SK-N-SH (cell line): ENCODE data around the gene TMED8. TPM values are rescaled to one million over a fixed set of nuclear protein-coding genes. Genes with fewer than 3 reads are reported as not detected.

Source experiments
- CTCF ChIA-PET: fragments of 300-600, 350-600 bp; formaldehyde crosslinking; extraction: SDS; loops from one replicate; lab custom pipeline; 2021; lab: Yijun Ruan, JAX
- POLR2A ChIA-PET: fragments of 350-600 bp; sonication (Branson Sonifier 250); formaldehyde crosslinking; extraction: SDS; loops from one replicate; lab custom pipeline; 2020; ENCODE audit warnings: antibody characterized with exemption, inconsistent platforms; lab: Yijun Ruan, JAX
- DNase-seq: peaks from one replicate; pipeline ENCODE4 v3.0.0; 2012
- H2AFZ ChIP-seq: fragments of 200-600 bp; sonication (generic); 2 replicates; pipeline ENCODE4 v1.8.1; 2016; ENCODE audit warnings: antibody characterized with exemption, mild to moderate bottlenecking, low read depth
- H3F3A ChIP-seq: fragments of 200-600 bp; sonication (generic); replicated peaks from 2 replicates; pipeline ENCODE3; 2016; ENCODE audit warnings: antibody characterized with exemption, mild to moderate bottlenecking; ENCODE audit not compliant: insufficient read depth
- H3K27ac ChIP-seq, 2 experiments: fragments of 200-500 bp in 1 of 2; fragments of 200-600 bp in 1 of 2; sonication (Bioruptor generic) in 1 of 2; sonication (generic), shearing (Covaris generic) in 1 of 2; 2 replicates each; pipeline versions ENCODE4 v1.5.1 to v1.6.1; 2014 to 2016; ENCODE audit warnings: low read depth in 2 of 2, inconsistent platforms in 1 of 2, low read length in 1 of 2, mild to moderate bottlenecking in 1 of 2, mixed read lengths in 1 of 2
- H3K27me3 ChIP-seq: fragments of 200-600 bp; sonication (generic), shearing (Covaris generic); 2 replicates; pipeline ENCODE4 v1.6.1; 2016; ENCODE audit warnings: mixed run types; ENCODE audit not compliant: insufficient read depth
- H3K36me3 ChIP-seq, 2 experiments: fragments of 200-500 bp in 1 of 2; fragments of 200-600 bp in 1 of 2; sonication (Bioruptor generic) in 1 of 2; sonication (generic) in 1 of 2; replicated peaks in 1 of 2; 2 replicates each; pipeline versions ENCODE3 to v1.5.1; 2014 to 2016; ENCODE audit warnings: low read length in 1 of 2, mild to moderate bottlenecking in 1 of 2; ENCODE audit not compliant: insufficient read depth in 2 of 2, control insufficient read depth in 1 of 2
- H3K4me1 ChIP-seq, 2 experiments: fragments of 200-500 bp in 1 of 2; fragments of 200-600 bp in 1 of 2; sonication (Bioruptor generic) in 1 of 2; sonication (generic), shearing (Covaris generic) in 1 of 2; 2 replicates each; pipeline versions ENCODE4 v1.5.1 to v1.6.1; 2014 to 2016; ENCODE audit warnings: low read depth in 1 of 2, low read length in 1 of 2, mixed run types in 1 of 2; ENCODE audit not compliant: insufficient read depth in 2 of 2, control insufficient read depth in 1 of 2
- H3K4me2 ChIP-seq: fragments of 200-600 bp; sonication (generic), shearing (Covaris generic); 2 replicates; pipeline ENCODE4 v1.6.1; 2017; ENCODE audit warnings: mixed run types
- H3K4me3 ChIP-seq, 2 experiments: fragments of 200-500 bp in 1 of 2; fragments of 200-600 bp in 1 of 2; sonication (Bioruptor generic) in 1 of 2; sonication (generic), shearing (Covaris generic) in 1 of 2; 2 replicates each; pipeline versions ENCODE4 v1.5.1 to v1.8.1; 2014 to 2016; ENCODE audit warnings: low read depth in 2 of 2, inconsistent platforms in 1 of 2, low read length in 1 of 2, mild to moderate bottlenecking in 1 of 2, mixed read lengths in 1 of 2, moderate library complexity in 1 of 2
- H3K79me2 ChIP-seq: fragments of 200-600 bp; sonication (generic); 2 replicates; pipeline ENCODE4 v1.8.1; 2017; ENCODE audit warnings: mild to moderate bottlenecking; ENCODE audit not compliant: insufficient read depth
- H3K9ac ChIP-seq: fragments of 200-600 bp; sonication (generic); 2 replicates; pipeline ENCODE4 v1.6.1; 2017; ENCODE audit warnings: mixed run types
- H3K9me2 ChIP-seq: fragments of 200-600 bp; sonication (generic); 2 replicates; pipeline ENCODE4 v1.6.1; 2017; ENCODE audit warnings: mixed run types
- H3K9me3 ChIP-seq: fragments of 200-600 bp; sonication (generic); 2 replicates; pipeline ENCODE4 v1.6.1; 2017; ENCODE audit warnings: mixed run types, mild to moderate bottlenecking, moderate library complexity
- H4K20me1 ChIP-seq: fragments of 200-600 bp; sonication (generic); 2 replicates; pipeline ENCODE4 v1.6.1; 2017; ENCODE audit warnings: mild to moderate bottlenecking, mixed run types; ENCODE audit not compliant: insufficient read depth
- ELF1 ChIP-seq: IDR thresholded peaks from 2 replicates; pipeline ENCODE4 v1.4.0; 2012
- EP300 ChIP-seq, 2 experiments: IDR thresholded peaks; 2 replicates each; pipeline versions ENCODE4 v1.4.0 to v1.6.1; 2012; ENCODE audit warnings: borderline replicate concordance in 1 of 2, low read depth in 1 of 2, low read length in 1 of 2
- EZH2phosphoT487 ChIP-seq: fragments of 200-600 bp; sonication (generic); IDR thresholded peaks from 2 replicates; pipeline ENCODE4 v1.6.1; 2017; ENCODE audit warnings: low read depth, mixed run types, mild to moderate bottlenecking, antibody characterized with exemption, moderate library complexity, borderline replicate concordance
- IRF3 ChIP-seq: fragments of 150-350 bp; IDR thresholded peaks from 2 replicates; pipeline ENCODE4 v1.6.1; 2016; ENCODE audit warnings: mild to moderate bottlenecking, low read depth, low read length
- MAX ChIP-seq: IDR thresholded peaks from 2 replicates; pipeline ENCODE4 v1.4.0; 2012; ENCODE audit warnings: low read depth
- MEF2A ChIP-seq: IDR thresholded peaks from 2 replicates; pipeline ENCODE4 v1.4.0; 2012; ENCODE audit warnings: low read depth, borderline replicate concordance
- NFIC ChIP-seq: IDR thresholded peaks from 2 replicates; pipeline ENCODE4 v1.4.0; 2012; ENCODE audit warnings: borderline replicate concordance
- NRF1 ChIP-seq: IDR thresholded peaks from 2 replicates; pipeline ENCODE4 v1.6.1; 2012; ENCODE audit warnings: low read depth, mild to moderate bottlenecking, low read length
- PBX3 ChIP-seq: IDR thresholded peaks from 2 replicates; pipeline ENCODE4; 2012
- RFX5 ChIP-seq: IDR thresholded peaks from 2 replicates; pipeline ENCODE4 v1.6.1; 2012; ENCODE audit warnings: mild to moderate bottlenecking, improper control_type of control experiment, low read length
- SIN3A ChIP-seq: IDR thresholded peaks from 2 replicates; pipeline ENCODE4 v1.6.1; 2012; ENCODE audit warnings: low read depth, mild to moderate bottlenecking, low read length, moderate library complexity, borderline replicate concordance
- TCF12 ChIP-seq: IDR thresholded peaks from 2 replicates; pipeline ENCODE4 v1.4.0; 2012
- USF1 ChIP-seq: IDR thresholded peaks from 2 replicates; pipeline ENCODE4 v1.4.0; 2012; ENCODE audit warnings: low read depth, borderline replicate concordance
- USF2 ChIP-seq: fragments of 150-350 bp; IDR thresholded peaks from 2 replicates; pipeline ENCODE4 v1.6.1; 2017; ENCODE audit warnings: antibody characterized with exemption, low read length, low read depth, borderline replicate concordance
- WGBS: methylation state at CpG from one replicate; pipeline ENCODE4 v1.1.6; 2017; ENCODE audit warnings: low lambda C conversion rate; 5-methylcytosine and 5-hydroxymethylcytosine counted together
- polyA plus RNA-seq, 3 experiments: library from polyadenylated mRNA; depleted of rRNA; stranded (reverse); fragments of >200 nt; gene quantifications; 2 replicates each; pipeline ENCODE4 v1.2.3, GENCODE V29; 2012

The TMED8 gene
- polyA plus RNA-seq, 1 of the 3 experiments (the other 2 are of a cell fraction), result 2.3 TPM

- TF ChIP-seq USF2 (no peak), EZH2phosphoT487 (no peak), SIN3A (no peak), IRF3 (no peak), ELF1 (no peak), RFX5 (no peak), MEF2A (no peak), MAX (no peak), NRF1 (no peak), PBX3 (no peak), NFIC (no peak)
- ChIA-PET POLR2A (interaction anchor here (1.2 kb wide), 1 partner anchor 15 kb away, joined by 4 read pairs; the partner anchor contains the start of gene GSTZ1), CTCF (interaction anchor here (0.7 to 2.3 kb wide), 7 partner anchors 9 to 431 kb away, joined by 3 to 40 read pairs (median 4); no protein-coding TSS in a partner anchor)
- Histone ChIP-seq H3K9me2 (no peaks in the 10 kb centered on the region), H3K4me2 (peak overlapping the region; percentile 66), H4K20me1 (peaks cover 3% of the 10 kb centered on the region), H3K4me1 (peaks cover 11 to 31% of the 10 kb centered on the region in 2 experiments), H3K4me3 (no peak overlapping the region; a peak in 1 of 4 replicates), H3K79me2 (no peaks in the 10 kb centered on the region), H3K9me3 (no peaks in the 10 kb centered on the region), H3F3A (peaks cover 24% of the 10 kb centered on the region), H3K36me3 (peaks cover 9 to 25% of the 10 kb centered on the region in 2 experiments), H3K27ac (peak overlapping the region; percentile 49 to 76), H3K9ac (no peak overlapping the region), H3K27me3 (no peaks in the 10 kb centered on the region), H2AFZ (no peak overlapping the region)
- 19% methylated on average over 3 of the region's 3 CpGs for WGBS
- DNase-seq, result peak; percentile 26
Measured at GRCh38 chr14:77306851-77307496, 69.9 kb downstream of the TMED8 start.

- Histone ChIP-seq H3K9ac (no peak overlapping the region), H4K20me1 (peaks cover 3% of the 10 kb centered on the region), H3K27ac (peak overlapping the region; percentile 49 to 76), H2AFZ (no peak overlapping the region), H3K4me3 (no peak overlapping the region), H3K79me2 (no peaks in the 10 kb centered on the region), H3K9me3 (no peaks in the 10 kb centered on the region), H3K9me2 (no peaks in the 10 kb centered on the region), H3F3A (peaks cover 24% of the 10 kb centered on the region), H3K4me1 (peaks cover 11 to 31% of the 10 kb centered on the region in 2 experiments), H3K27me3 (no peaks in the 10 kb centered on the region), H3K36me3 (peaks cover 9 to 27% of the 10 kb centered on the region in 2 experiments), H3K4me2 (peak overlapping the region; percentile 66; the same call in 1 of the 2 replicates)
- 85% methylated on average over 3 of the region's 3 CpGs for WGBS
- DNase-seq, result no peak
- ChIA-PET POLR2A (interaction anchor here (1.2 kb wide), 1 partner anchor 15 kb away, joined by 4 read pairs; the partner anchor contains the start of gene GSTZ1), CTCF (interaction anchor here (0.7 to 2.3 kb wide), 3 partner anchors 9 to 431 kb away, joined by 3 to 40 read pairs (median 6); no protein-coding TSS in a partner anchor)
- TF ChIP-seq USF1 (no peak), EP300 (IDR thresholded peaks at IDR 0.05; ENCODE audit: borderline replicate concordance in 1 of 2, low read depth in 1 of 2, low read length in 1 of 2) (no peak), TCF12 (no peak), NRF1 (no peak)
Measured at GRCh38 chr14:77306416-77306815, 70.5 kb downstream of the TMED8 start.
